ENCODE data around the gene APMAP.

Gene APMAP

GRCh38 chr20:24964506-24964840 is 28.1 kb downstream of the APMAP start:
- DNase-seq: no peak

GRCh38 chr20:24963672-24964505 is 28.7 kb downstream of the APMAP start:
- DNase-seq: no peak

- DNase-seq: no peak
These were observed 30.0 kb downstream of the APMAP start for GRCh38 chr20:24962510-24962909.

GRCh38 chr20:24962182-24962492 is 30.4 kb downstream of the APMAP start:
- no peak for DNase-seq

- no peak for DNase-seq
These were observed 31.0 kb downstream of the APMAP start for GRCh38 chr20:24961384-24962181.

GRCh38 chr20:24960861-24961260 is 31.7 kb downstream of the APMAP start:
- DNase-seq: no peak

- no peak for DNase-seq
These were observed 32.2 kb downstream of the APMAP start for GRCh38 chr20:24960302-24960801.

GRCh38 chr20:24959591-24960301 is 32.8 kb downstream of the APMAP start:
- peak in 1 of 2 experiments; percentile 15 for DNase-seq

- peak; percentile 12 to 13 for DNase-seq
These were observed 33.8 kb downstream of the APMAP start for GRCh38 chr20:24958506-24959385.

- peak; percentile 15 to 17 for DNase-seq
These were observed 35.1 kb downstream of the APMAP start for GRCh38 chr20:24957326-24958016.

GRCh38 chr20:24956001-24956841 is 36.3 kb downstream of the APMAP start:
- DNase-seq: peak in 1 of 2 experiments; percentile 14

GRCh38 chr20:24955045-24955444 is 37.5 kb downstream of the APMAP start:
- peak; percentile 29 to 38 for DNase-seq

GRCh38 chr20:24954566-24954965 is 38.0 kb downstream of the APMAP start:
- DNase-seq: no peak

GRCh38 chr20:24954151-24954550 is 38.4 kb downstream of the APMAP start:
- DNase-seq: no peak

- peak in 1 of 2 experiments; percentile 22 for DNase-seq
These were observed 38.9 kb downstream of the APMAP start for GRCh38 chr20:24953621-24954133.

- DNase-seq: peak; percentile 11 to 17
These were observed 39.4 kb downstream of the APMAP start for GRCh38 chr20:24953209-24953575.

- DNase-seq: peak; percentile 18
These were observed 40.0 kb downstream of the APMAP start for GRCh38 chr20:24952376-24953208.

GRCh38 chr20:24951536-24952083 is 40.9 kb downstream of the APMAP start:
- peak; percentile 16 to 19 for DNase-seq

- peak in 1 of 2 experiments; percentile 22 for DNase-seq
These were observed 41.6 kb downstream of the APMAP start for GRCh38 chr20:24950836-24951525.

Data from activated T-cell treated with anti-CD3 and anti-CD28 coated beads, Interleukin-2, amount 50 U/mL, for 48 hours (primary cell).